Activated CD8-positive, alpha-beta memory T cell treated with anti-CD3 and anti-CD28 coated beads, Interleukin-2, amount 50 U/mL, for 24 hours (primary cell): Measurements from ENCODE around the gene IL21.
"Not testable (repeated sequence)": the region's sequence is repeated elsewhere in the genome, so short reads cannot be mapped to it uniquely, and the experiment has no call there.

ENCODE experiments used
- DNase-seq: peaks from one replicate; pipeline ENCODE4 v3.0.0-alpha.2; 2020; ENCODE audit errors: extremely low read depth

Gene IL21

GRCh38 chr4:122621016-122621507 lies at the start of gene IL21:
TSS of gene IL21 (minus strand) at chr4:122621066. CDS start at chr4:122621011, 55 bp downstream.
- DNase-seq, result no peak

- DNase-seq, result no peak
Measured at GRCh38 chr4:122669911-122670738, 49.3 kb upstream of the IL21 start.

GRCh38 chr4:122668241-122668640 lies 47.4 kb upstream of the IL21 start:
- no peak for DNase-seq

DNA sequence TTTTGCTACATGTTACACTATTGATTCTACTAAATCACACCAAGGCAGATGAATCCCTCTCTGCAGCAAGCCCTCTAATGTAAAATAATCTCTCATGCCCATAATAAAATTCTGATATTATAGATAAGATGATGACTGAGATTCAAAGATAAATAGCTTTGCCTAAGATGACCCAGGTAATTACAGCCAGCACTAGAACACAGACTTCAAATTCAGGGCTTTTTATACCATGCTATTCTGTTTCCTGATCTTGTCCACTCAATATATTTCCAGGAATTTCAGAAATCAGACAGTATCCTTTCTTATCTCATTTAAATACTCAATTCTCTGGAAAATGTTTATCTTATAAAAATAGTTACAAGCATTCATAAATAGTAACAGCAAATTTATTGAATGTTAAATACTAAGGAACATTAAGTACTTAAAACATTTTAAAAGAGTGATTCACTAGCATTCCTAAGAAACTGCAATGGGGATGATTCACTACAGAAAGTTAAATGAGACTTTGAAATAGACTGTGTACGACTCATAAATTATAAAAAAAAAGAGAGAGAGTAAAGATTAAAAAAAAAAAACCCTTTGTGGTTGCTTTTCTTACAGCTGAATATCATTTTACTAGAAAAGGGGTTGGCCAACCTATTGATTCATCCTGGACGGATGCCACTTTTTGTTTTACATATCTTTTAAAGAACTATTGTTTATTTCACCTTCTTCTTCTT lies 45.8 kb upstream of the IL21 start:
- no peak for DNase-seq

- no peak for DNase-seq
Measured at GRCh38 chr4:122665161-122665929, 44.5 kb upstream of the IL21 start.

DNA sequence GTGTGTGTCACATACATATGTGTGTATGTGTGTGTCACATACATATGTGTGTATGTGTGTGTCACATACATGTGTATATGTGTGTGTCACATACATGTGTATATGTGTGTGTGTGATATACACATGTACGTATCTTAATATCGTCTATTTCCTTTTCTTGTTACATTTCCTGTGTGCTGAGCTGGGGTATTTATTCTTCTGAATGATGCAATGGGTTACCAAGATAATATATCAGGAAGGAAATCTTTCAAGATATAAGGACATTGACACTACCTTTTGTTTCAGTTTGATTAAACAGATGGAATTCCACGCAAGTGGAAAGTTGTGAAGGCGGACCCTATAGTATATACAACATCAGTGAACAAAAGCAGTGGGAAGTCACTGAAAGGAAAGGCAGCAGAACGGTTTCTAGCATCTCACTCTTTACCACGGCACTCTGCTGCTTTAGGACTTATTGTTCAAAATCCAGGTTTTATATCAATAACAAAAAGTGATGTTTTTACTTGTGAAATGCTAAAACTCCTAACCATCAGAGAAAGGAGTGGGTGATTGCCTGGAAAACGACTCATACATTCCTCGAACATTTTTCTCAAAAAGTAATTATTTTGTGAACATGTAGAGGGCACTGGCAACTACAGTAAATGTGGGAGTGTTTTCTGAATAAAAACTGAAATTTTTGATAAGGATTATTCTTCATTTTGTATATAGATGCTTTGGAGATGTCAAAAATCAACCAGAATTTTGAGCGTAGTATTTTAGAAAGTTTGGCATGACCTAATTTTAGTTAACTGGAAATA lies 43.1 kb upstream of the IL21 start:
- DNase-seq, result no peak

GRCh38 chr4:122663291-122663690 lies 42.4 kb upstream of the IL21 start:
- DNase-seq, result no peak

- DNase-seq, result no peak
Measured at GRCh38 chr4:122662701-122663100, 41.8 kb upstream of the IL21 start.

- no peak for DNase-seq
Measured at GRCh38 chr4:122661176-122662160, 40.6 kb upstream of the IL21 start.

DNA sequence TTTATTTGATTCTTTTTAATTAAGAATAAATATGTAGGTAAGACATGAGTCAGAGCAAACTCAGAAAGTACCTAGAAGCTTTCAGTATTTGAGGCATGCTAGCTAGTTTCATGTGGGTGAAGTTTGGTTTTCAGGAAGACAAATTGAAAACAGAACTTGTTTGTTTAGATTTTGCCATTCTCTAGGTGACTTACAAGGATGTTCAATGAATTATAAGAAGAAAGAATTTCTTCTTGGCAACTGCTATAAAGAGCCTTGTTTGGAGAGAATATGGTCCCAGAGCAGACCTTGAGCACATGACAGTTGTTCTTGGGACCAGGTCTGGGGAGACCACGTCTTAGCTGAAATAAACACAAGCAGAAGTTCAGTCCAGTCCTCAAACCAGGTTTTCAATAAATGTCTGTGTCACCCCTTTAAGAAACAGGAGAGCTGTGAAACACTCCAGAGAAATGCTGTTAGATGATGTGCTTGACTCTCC lies 38.0 kb upstream of the IL21 start:
- no peak for DNase-seq

DNA sequence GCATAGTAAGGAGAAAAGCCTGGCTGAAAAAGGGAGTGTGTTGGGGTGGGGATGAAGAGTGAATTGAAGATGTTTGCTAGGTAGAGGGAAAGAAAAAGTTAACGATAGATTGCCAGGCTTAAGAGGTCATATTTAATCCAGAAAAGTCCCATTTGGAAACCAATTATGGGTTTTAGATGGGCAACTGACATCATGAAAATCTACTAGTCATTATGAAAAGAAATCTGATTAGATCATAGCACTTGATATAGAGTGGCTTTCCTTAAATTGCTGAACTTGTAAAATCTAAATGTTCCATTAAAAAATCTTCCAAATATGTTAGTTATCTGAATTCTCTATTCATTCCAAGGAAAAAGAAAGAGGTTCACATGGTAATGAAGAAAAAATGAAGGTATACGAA lies 37.5 kb upstream of the IL21 start:
- no peak for DNase-seq

DNA sequence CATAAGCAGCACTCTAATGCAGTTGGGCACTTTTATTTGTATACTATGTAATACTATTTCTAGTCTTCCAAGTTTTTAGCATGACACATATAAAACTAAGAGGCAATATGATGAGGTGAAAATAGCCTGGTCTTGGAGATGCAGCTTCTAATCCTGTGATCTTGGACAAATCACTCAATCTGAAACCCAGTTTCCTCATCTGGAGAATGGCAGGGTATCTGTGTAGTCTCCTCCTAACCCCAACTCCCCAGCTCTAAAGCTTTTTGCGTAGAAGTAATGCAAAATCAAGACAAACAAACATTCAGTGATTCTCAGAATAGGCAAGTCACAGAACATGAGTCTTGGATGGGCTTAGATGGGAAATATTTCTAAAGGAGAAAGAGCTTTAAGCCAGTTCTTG lies 36.7 kb upstream of the IL21 start:
- no peak for DNase-seq

- DNase-seq, result not testable (repeated sequence)
Measured at GRCh38 chr4:122656583-122656982, 35.7 kb upstream of the IL21 start.

- peak; percentile 35 for DNase-seq
Measured at GRCh38 chr4:122652379-122652778, 31.5 kb upstream of the IL21 start.

GRCh38 chr4:122650148-122650547 lies 29.3 kb upstream of the IL21 start:
- no peak for DNase-seq

- no peak for DNase-seq
Measured at GRCh38 chr4:122647656-122648055, 26.8 kb upstream of the IL21 start.

GRCh38 chr4:122643257-122643656 lies 22.4 kb upstream of the IL21 start:
- no peak for DNase-seq

DNA sequence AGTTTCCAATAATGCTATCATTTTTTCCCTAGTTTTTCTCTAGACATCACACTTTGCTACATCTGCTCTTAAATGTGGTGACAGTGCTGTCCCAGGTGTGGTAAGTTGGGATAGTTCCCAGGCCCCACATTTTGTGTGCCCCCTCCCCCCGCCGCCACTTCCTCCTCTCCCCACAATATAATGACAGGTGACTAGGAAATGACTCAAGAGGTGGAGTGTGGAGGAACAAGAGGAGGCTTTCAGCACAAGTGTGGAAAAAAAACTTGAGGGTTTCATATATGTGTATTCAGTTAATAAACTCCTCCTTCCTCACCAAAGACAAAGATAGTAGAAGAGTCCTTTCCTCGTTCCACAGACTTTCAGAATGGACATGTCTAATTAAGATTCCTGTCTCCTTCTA lies 18.3 kb upstream of the IL21 start:
- no peak for DNase-seq

GRCh38 chr4:122636697-122637096 lies 15.8 kb upstream of the IL21 start:
- no peak for DNase-seq

- no peak for DNase-seq
Measured at GRCh38 chr4:122635205-122635604, 14.3 kb upstream of the IL21 start.
